Suprapubic skin (tissue), 4 donors: ENCODE data around the gene KCNJ9. TPM values are rescaled to one million over a fixed set of nuclear protein-coding genes. Genes with fewer than 3 reads are reported as not detected.
"Not testable (repeated sequence)": the region's sequence is repeated elsewhere in the genome, so short reads cannot be mapped to it uniquely, and the experiment has no call there.

Experiments used
- DNase-seq, 2 donors: peaks; one replicate each; pipeline ENCODE4 v3.0.0-alpha.2; 2019; ENCODE audit warnings: low spot score in 2 of 2
- H3K27ac ChIP-seq: fragments of 200-600 bp; sonication (generic); one replicate; pipeline ENCODE4 v1.5.1; 2019
- H3K27me3 ChIP-seq: fragments of 200-600 bp; sonication (generic); one replicate; pipeline ENCODE4 v1.5.1; 2019
- H3K36me3 ChIP-seq: fragments of 200-600 bp; sonication (generic); one replicate; pipeline ENCODE4 v1.5.1; 2019
- H3K4me1 ChIP-seq: fragments of 200-600 bp; sonication (generic); one replicate; pipeline ENCODE4 v1.5.1; 2019
- H3K4me3 ChIP-seq: fragments of 200-600 bp; sonication (generic); one replicate; pipeline ENCODE4 v1.5.1; 2019; ENCODE audit warnings: mild to moderate bottlenecking
- H3K9me3 ChIP-seq: fragments of 200-600 bp; sonication (generic); one replicate; pipeline ENCODE4 v1.5.1; 2019
- EP300 ChIP-seq: sonication (generic); formaldehyde crosslinking; IDR thresholded peaks from one replicate; pipeline ENCODE4 v1.6.1; 2017; ENCODE audit warnings: antibody characterized with exemption
- POLR2A ChIP-seq, 2 donors: fragments of 450-650 bp; IDR thresholded peaks; one replicate each; pipeline ENCODE4 v1.6.1; 2017; ENCODE audit warnings: antibody characterized with exemption in 2 of 2, mild to moderate bottlenecking in 2 of 2, moderate library complexity in 2 of 2
- POLR2AphosphoS5 ChIP-seq, 3 donors: sonication (generic); formaldehyde crosslinking; IDR thresholded peaks; one replicate each; pipeline ENCODE4 v1.6.1; 2017; ENCODE audit warnings: antibody characterized with exemption in 3 of 3
- WGBS: methylation state at CpG from one replicate; pipeline ENCODE4 v1.1.5; 2018; 5-methylcytosine and 5-hydroxymethylcytosine counted together
- total RNA-seq, 4 donors: library from RNA; depleted of rRNA; stranded (reverse); fragments of >200 nt; gene quantifications; one replicate each; pipeline ENCODE4 v1.1.0, GENCODE V29; 2016
- TF ChIP-seq, protein P1 (sequence below), 2 donors: fragments of 200-600 bp in 1 of 2; fragments of 450-650 bp in 1 of 2; sonication (generic) in 1 of 2; IDR thresholded peaks; one replicate each; pipeline ENCODE4 v1.5.1; 2016 to 2019; ENCODE audit warnings: antibody characterized with exemption in 2 of 2, mild to moderate bottlenecking in 1 of 2, moderate library complexity in 1 of 2

KCNJ9 gene
- total RNA-seq, 4 donors from 2014 or later: 0.13 TPM; not detected in 3

DNA sequence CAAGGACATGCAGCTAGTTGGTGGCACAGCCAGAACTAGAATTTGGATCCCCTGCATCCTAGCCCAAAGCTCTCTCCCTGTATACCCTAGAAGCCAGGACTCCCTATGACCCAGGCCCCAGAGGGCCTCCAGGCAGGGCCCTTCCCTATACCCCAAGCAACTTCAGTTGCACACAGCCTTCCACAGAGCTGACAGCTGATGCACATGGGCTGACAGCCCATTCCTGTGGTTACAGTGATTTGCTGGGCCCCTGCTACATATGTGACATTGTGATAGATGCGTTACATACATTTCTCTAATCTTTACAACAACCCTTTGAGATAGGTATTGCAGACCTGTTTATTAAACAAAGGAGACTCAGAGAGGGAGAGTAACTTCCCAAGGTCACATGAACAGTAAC, 40.0 kb downstream of the KCNJ9 start:
- no peak overlapping the region for H3K27ac ChIP-seq
- H3K4me3 ChIP-seq: no peak overlapping the region
- no peak for DNase-seq
- no peaks in the 10 kb centered on the region for H3K9me3 ChIP-seq
- peaks cover 7% of the 10 kb centered on the region for H3K27me3 ChIP-seq
- WGBS: 78% methylated on average over 1 of the region's 1 CpG
- H3K4me1 ChIP-seq: peaks cover 37% of the 10 kb centered on the region
- TF ChIP-seq EP300 (no peak), POLR2AphosphoS5 (IDR thresholded peaks at IDR 0.05) (no peak), POLR2A (IDR thresholded peaks at IDR 0.05) (no peak)
- TF ChIP-seq, protein P1, sequence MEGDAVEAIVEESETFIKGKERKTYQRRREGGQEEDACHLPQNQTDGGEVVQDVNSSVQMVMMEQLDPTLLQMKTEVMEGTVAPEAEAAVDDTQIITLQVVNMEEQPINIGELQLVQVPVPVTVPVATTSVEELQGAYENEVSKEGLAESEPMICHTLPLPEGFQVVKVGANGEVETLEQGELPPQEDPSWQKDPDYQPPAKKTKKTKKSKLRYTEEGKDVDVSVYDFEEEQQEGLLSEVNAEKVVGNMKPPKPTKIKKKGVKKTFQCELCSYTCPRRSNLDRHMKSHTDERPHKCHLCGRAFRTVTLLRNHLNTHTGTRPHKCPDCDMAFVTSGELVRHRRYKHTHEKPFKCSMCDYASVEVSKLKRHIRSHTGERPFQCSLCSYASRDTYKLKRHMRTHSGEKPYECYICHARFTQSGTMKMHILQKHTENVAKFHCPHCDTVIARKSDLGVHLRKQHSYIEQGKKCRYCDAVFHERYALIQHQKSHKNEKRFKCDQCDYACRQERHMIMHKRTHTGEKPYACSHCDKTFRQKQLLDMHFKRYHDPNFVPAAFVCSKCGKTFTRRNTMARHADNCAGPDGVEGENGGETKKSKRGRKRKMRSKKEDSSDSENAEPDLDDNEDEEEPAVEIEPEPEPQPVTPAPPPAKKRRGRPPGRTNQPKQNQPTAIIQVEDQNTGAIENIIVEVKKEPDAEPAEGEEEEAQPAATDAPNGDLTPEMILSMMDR (IDR thresholded peaks at IDR 0.05): no peak
- no peaks in the 10 kb centered on the region for H3K36me3 ChIP-seq

DNA sequence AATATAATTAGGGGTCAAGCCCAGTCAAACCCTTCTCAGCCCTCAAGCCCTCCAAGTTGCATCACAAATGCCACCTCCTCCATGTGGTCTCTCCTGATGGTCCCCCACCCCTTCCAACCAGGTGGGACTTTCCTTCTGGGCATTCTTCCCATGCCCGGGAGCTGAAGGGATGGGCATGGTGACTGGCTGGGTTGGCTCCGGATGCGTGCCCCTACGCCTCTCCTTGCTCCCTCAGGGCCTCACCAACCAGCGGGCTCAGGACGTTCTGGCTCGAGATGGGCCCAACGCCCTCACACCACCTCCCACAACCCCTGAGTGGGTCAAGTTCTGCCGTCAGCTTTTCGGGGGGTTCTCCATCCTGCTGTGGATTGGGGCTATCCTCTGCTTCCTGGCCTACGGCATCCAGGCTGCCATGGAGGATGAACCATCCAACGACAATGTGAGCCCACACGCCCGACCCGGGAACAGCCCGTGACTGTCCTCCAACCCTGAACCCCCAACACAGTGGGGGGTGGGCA, 41.7 kb downstream of the KCNJ9 start:
- Histone ChIP-seq H3K27me3 (no peaks in the 10 kb centered on the region), H3K9me3 (no peaks in the 10 kb centered on the region), H3K4me1 (peaks cover 23% of the 10 kb centered on the region), H3K36me3 (no peaks in the 10 kb centered on the region), H3K4me3 (no peak overlapping the region), H3K27ac (no peak overlapping the region)
- WGBS: 66% methylated on average over 16 of the region's 16 CpGs
- TF ChIP-seq EP300 (no peak), POLR2AphosphoS5 (IDR thresholded peaks at IDR 0.05) (no peak), POLR2A (IDR thresholded peaks at IDR 0.05) (no peak)
- TF ChIP-seq, protein P1 (IDR thresholded peaks at IDR 0.05): no peak
- DNase-seq: no peak

DNA sequence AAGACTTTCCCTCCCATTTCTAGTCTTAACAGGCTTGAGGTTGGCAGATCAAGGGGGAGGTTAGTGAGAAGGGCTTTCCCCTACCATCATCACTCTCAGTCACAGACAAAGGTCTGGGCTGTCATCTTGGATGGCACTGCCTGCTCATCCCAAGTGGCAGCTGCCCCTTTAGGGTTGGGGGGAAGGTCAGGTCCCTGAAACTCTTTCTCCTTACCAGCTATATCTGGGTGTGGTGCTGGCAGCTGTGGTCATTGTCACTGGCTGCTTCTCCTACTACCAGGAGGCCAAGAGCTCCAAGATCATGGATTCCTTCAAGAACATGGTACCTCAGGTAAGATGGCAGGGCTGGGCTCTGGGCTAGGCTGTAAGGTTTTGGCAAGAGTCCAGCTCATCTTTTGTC, 42.4 kb downstream of the KCNJ9 start:
- Histone ChIP-seq H3K4me3 (no peak overlapping the region), H3K36me3 (no peaks in the 10 kb centered on the region), H3K9me3 (no peaks in the 10 kb centered on the region), H3K4me1 (peaks cover 17% of the 10 kb centered on the region), H3K27me3 (no peaks in the 10 kb centered on the region), H3K27ac (no peak overlapping the region)
- no peak for DNase-seq
- no peak for TF ChIP-seq EP300
- no peak for TF ChIP-seq POLR2A (IDR thresholded peaks at IDR 0.05)
- TF ChIP-seq, protein P1 (IDR thresholded peaks at IDR 0.05): no peak
- no peak for TF ChIP-seq POLR2AphosphoS5 (IDR thresholded peaks at IDR 0.05)

DNA sequence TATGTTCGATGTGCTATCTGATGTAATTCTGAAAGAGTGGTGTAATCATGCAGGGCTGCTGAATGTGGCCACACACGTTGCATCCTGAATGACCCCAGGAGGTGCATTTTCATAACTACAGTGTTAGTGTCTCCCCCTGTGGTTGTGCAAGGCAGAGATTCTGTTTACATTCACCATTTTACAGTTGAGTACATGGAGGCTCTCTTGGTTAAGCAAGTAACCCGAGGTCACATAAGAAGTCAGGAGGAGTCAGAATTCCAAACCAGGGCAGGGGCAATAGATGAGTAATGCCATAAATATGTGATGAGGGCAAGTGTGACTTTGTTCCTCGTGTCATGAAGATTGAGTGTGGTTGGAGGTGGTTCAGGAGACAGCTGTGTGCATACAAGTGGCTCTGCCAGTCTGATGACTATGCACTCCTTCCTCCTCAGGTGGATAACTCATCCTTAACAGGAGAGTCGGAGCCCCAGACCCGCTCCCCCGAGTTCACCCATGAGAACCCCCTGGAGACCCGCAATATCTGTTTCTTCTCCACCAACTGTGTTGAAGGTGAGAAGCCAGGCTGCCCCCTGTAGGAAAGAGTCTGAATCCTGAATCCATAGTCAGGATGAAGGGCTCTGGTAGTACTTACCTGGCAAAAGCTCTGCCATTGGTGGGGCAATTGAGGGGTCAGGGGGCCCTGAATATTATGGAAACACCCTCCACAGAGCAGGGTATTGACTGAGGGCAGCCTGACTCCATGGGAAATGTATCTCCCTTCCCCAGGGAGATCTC, 43.6 kb downstream of the KCNJ9 start:
- Histone ChIP-seq H3K4me3 (no peak overlapping the region), H3K4me1 (peaks cover 16% of the 10 kb centered on the region), H3K9me3 (no peaks in the 10 kb centered on the region), H3K27ac (no peak overlapping the region), H3K36me3 (no peaks in the 10 kb centered on the region), H3K27me3 (no peaks in the 10 kb centered on the region)
- whole genome bisulfite sequencing: 38% methylated on average over 8 of the region's 8 CpGs
- no peak for DNase-seq
- TF ChIP-seq POLR2A (IDR thresholded peaks at IDR 0.05) (no peak), EP300 (peak; percentile 62), POLR2AphosphoS5 (IDR thresholded peaks at IDR 0.05) (no peak)
- TF ChIP-seq, protein P1 (IDR thresholded peaks at IDR 0.05): no peak

DNA sequence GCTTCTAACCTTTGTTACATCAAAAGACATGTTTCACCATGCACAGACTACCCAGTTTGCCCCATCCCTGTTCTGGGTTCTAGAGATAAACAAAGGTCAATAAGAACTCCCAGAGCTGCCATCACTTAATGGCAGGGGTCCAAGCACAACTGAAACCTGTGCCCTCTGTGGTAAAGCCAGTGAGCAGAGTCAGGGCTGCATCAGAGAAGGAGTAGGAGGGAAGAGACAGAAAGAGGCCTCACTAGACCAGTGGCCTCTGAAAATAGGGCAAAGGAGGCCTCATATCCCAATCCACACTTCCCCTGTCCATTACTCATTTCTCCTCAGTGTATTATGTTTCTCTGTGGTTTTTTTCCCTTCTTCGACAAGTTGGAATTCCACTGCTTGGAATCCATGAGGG, 44.4 kb downstream of the KCNJ9 start:
- no peak for DNase-seq
- WGBS: 72% methylated on average over 1 of the region's 1 CpG
- peaks cover 16% of the 10 kb centered on the region for H3K4me1 ChIP-seq
- no peaks in the 10 kb centered on the region for H3K27me3 ChIP-seq
- H3K4me3 ChIP-seq: no peak overlapping the region
- no peaks in the 10 kb centered on the region for H3K9me3 ChIP-seq
- H3K36me3 ChIP-seq: no peaks in the 10 kb centered on the region
- no peak overlapping the region for H3K27ac ChIP-seq
- TF ChIP-seq POLR2A (IDR thresholded peaks at IDR 0.05) (no peak), EP300 (no peak), POLR2AphosphoS5 (IDR thresholded peaks at IDR 0.05) (no peak)
- TF ChIP-seq, protein P1 (IDR thresholded peaks at IDR 0.05): no peak

DNA sequence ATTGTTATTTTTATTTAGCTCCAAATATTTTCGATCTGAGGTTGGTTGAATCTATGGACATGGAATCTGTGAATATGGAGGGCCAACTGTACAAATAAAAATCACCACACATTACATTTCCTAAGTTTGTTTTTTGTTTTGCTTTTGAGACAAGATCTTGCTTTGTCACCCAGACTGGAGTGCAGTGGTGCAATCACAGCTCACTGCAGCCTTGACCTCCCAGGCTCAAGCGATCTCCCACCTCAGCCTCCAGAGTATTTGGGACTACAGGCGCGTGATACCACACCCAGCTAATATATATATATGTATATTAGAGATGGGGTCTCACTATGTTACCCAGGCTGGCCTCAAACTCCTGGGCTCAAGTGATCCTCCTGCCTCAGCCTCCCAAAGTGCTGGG, 45.0 kb downstream of the KCNJ9 start:
- H3K27me3 ChIP-seq, H3K4me3 ChIP-seq, H3K36me3 ChIP-seq, DNase-seq, H3K27ac ChIP-seq, H3K9me3 ChIP-seq: not testable (repeated sequence)
- H3K4me1 ChIP-seq: peaks cover 19% of the 10 kb centered on the region
- WGBS: 68% methylated on average over 4 of the region's 4 CpGs
